Tibial nerve (tissue), 4 donors: ENCODE measurements around the gene ERBIN.

Source experiments
- EP300 ChIP-seq, 2 donors: sonication (generic); formaldehyde crosslinking; IDR thresholded peaks; one replicate each; pipeline ENCODE4 v1.6.1; 2017; ENCODE audit warnings: antibody characterized with exemption in 2 of 2, mild to moderate bottlenecking in 1 of 2
- POLR2A ChIP-seq, 2 donors: fragments of 450-650 bp; IDR thresholded peaks; one replicate each; pipeline ENCODE4 v1.6.1; 2017; ENCODE audit warnings: antibody characterized with exemption in 2 of 2, mild to moderate bottlenecking in 2 of 2, moderate library complexity in 2 of 2
- TF ChIP-seq, protein P1 (sequence below), 5 experiments: fragments of 200-600 bp in 3 of 5; fragments of 450-650 bp in 2 of 5; sonication (generic) in 3 of 5; IDR thresholded peaks; one replicate each; pipeline ENCODE4 v1.5.1; 2016 to 2019; ENCODE audit warnings: antibody characterized with exemption in 5 of 5, mild to moderate bottlenecking in 3 of 5, moderate library complexity in 2 of 5

DNA sequence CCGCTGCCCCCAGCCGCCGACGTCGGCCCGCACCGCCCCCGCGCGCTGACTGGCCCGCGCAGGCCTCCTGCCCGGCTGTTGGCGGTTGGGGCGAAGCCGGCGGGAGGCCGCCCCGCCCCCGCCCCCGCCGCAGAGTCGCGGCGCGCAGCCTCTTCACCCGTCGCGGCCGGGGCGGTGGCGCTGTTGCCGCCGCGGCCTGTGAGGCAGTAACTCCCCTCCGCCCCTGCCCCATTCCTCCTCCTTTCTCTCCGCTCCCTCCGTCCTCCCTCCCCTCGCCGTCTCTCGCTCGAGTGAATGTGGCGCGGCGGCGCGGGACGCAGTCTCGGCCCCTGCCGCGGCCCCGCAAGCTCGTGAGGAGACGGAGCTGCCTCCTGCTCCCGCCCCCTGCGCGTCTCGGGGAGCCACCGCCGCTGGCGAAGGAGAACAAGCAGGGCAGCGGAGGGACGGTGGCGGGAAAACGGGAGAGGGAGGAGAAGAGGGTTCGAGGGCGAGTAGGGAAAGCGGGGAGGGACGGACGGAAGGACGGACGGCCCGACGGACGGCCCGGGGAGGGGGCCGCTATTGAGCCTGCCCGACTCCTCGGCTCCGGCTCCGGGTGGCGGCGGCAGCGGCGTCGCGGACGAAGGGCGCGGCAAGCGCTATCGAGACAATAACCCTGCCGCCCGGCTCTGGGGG lies 637 bp upstream of the ERBIN start:
- TF ChIP-seq, protein P1, sequence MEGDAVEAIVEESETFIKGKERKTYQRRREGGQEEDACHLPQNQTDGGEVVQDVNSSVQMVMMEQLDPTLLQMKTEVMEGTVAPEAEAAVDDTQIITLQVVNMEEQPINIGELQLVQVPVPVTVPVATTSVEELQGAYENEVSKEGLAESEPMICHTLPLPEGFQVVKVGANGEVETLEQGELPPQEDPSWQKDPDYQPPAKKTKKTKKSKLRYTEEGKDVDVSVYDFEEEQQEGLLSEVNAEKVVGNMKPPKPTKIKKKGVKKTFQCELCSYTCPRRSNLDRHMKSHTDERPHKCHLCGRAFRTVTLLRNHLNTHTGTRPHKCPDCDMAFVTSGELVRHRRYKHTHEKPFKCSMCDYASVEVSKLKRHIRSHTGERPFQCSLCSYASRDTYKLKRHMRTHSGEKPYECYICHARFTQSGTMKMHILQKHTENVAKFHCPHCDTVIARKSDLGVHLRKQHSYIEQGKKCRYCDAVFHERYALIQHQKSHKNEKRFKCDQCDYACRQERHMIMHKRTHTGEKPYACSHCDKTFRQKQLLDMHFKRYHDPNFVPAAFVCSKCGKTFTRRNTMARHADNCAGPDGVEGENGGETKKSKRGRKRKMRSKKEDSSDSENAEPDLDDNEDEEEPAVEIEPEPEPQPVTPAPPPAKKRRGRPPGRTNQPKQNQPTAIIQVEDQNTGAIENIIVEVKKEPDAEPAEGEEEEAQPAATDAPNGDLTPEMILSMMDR (IDR thresholded peaks at IDR 0.05), result peak; percentile 36 to 68 (median 48)
- peak in 1 of 2 donors; percentile 96 for TF ChIP-seq EP300 (IDR thresholded peaks at IDR 0.05)
- TF ChIP-seq POLR2A (IDR thresholded peaks at IDR 0.05), result peak; percentile 88 to 93
